ENCODE measurements around the gene CRTAP. TPM values are rescaled to one million over a fixed set of nuclear protein-coding genes. Genes with fewer than 3 reads are reported as not detected.
A peak's percentile ranks its signal among the peaks of the same experiment; 100 is the strongest.
"Not testable (repeated sequence)": the region's sequence is repeated elsewhere in the genome, so short reads cannot be mapped to it uniquely, and the experiment has no call there.

The CRTAP gene
- polyA plus RNA-seq, 3 donors: 154 to 187 (median 169) TPM

GRCh38 chr3:33159234-33159633, 45.4 kb downstream of the CRTAP start:
- no peak for DNase-seq (ENCODE audit: extremely low read depth in 1 of 11, low read depth in 9 of 11, low spot score in 4 of 11)

GRCh38 chr3:33159981-33160380, 46.2 kb downstream of the CRTAP start:
- DNase-seq (ENCODE audit: extremely low read depth in 1 of 11, low read depth in 9 of 11, low spot score in 4 of 11): no peak

GRCh38 chr3:33162621-33163020, 48.8 kb downstream of the CRTAP start:
- DNase-seq (ENCODE audit: extremely low read depth in 1 of 11, low read depth in 9 of 11, low spot score in 4 of 11): not testable (repeated sequence)

GRCh38 chr3:33165372-33165771, 51.6 kb downstream of the CRTAP start:
- no peak for DNase-seq (ENCODE audit: extremely low read depth in 1 of 11, low read depth in 9 of 11, low spot score in 4 of 11)

GRCh38 chr3:33166095-33166494, 52.3 kb downstream of the CRTAP start:
- DNase-seq (ENCODE audit: extremely low read depth in 1 of 11, low read depth in 9 of 11, low spot score in 4 of 11): no peak

GRCh38 chr3:33167284-33167683, 53.5 kb downstream of the CRTAP start:
- no peak for DNase-seq (ENCODE audit: extremely low read depth in 1 of 11, low read depth in 9 of 11, low spot score in 4 of 11)

GRCh38 chr3:33167716-33168336, 54.0 kb downstream of the CRTAP start:
- DNase-seq (ENCODE audit: extremely low read depth in 1 of 11, low read depth in 9 of 11, low spot score in 4 of 11): no peak

- DNase-seq (ENCODE audit: extremely low read depth in 1 of 11, low read depth in 9 of 11, low spot score in 4 of 11): no peak
Measured at GRCh38 chr3:33170531-33170930, 56.7 kb downstream of the CRTAP start.

- DNase-seq (ENCODE audit: extremely low read depth in 1 of 11, low read depth in 9 of 11, low spot score in 4 of 11): no peak
Measured at GRCh38 chr3:33171580-33171979, 57.8 kb downstream of the CRTAP start.

- DNase-seq (ENCODE audit: extremely low read depth in 1 of 11, low read depth in 9 of 11, low spot score in 4 of 11): no peak
Measured at GRCh38 chr3:33173103-33173502, 59.3 kb downstream of the CRTAP start.

GRCh38 chr3:33173672-33174071, 59.9 kb downstream of the CRTAP start:
- no peak for DNase-seq (ENCODE audit: extremely low read depth in 1 of 11, low read depth in 9 of 11, low spot score in 4 of 11)

GRCh38 chr3:33174095-33174494, 60.3 kb downstream of the CRTAP start:
- no peak for DNase-seq (ENCODE audit: extremely low read depth in 1 of 11, low read depth in 9 of 11, low spot score in 4 of 11)

GRCh38 chr3:33174711-33175414, 61.0 kb downstream of the CRTAP start:
- peak in 2 of 11 donors; percentile 7 to 16 for DNase-seq (ENCODE audit: extremely low read depth in 1 of 11, low read depth in 9 of 11, low spot score in 4 of 11)

GRCh38 chr3:33179132-33179531, 65.3 kb downstream of the CRTAP start:
- DNase-seq (ENCODE audit: extremely low read depth in 1 of 11, low read depth in 9 of 11, low spot score in 4 of 11): no peak

- DNase-seq (ENCODE audit: extremely low read depth in 1 of 11, low read depth in 9 of 11, low spot score in 4 of 11): no peak
Measured at GRCh38 chr3:33181229-33181628, 67.4 kb downstream of the CRTAP start.

GRCh38 chr3:33181641-33182040, 67.8 kb downstream of the CRTAP start:
- not testable (repeated sequence) for DNase-seq (ENCODE audit: extremely low read depth in 1 of 11, low read depth in 9 of 11, low spot score in 4 of 11)

GRCh38 chr3:33184863-33185262, 71.0 kb downstream of the CRTAP start:
- no peak for DNase-seq (ENCODE audit: extremely low read depth in 1 of 11, low read depth in 9 of 11, low spot score in 4 of 11)

- DNase-seq (ENCODE audit: extremely low read depth in 1 of 11, low read depth in 9 of 11, low spot score in 4 of 11): no peak
Measured at GRCh38 chr3:33186524-33187367, 72.9 kb downstream of the CRTAP start.

GRCh38 chr3:33187368-33187634, 73.5 kb downstream of the CRTAP start:
- DNase-seq (ENCODE audit: extremely low read depth in 1 of 11, low read depth in 9 of 11, low spot score in 4 of 11): no peak

GRCh38 chr3:33194303-33194702, 80.5 kb downstream of the CRTAP start:
- no peak for DNase-seq (ENCODE audit: extremely low read depth in 1 of 11, low read depth in 9 of 11, low spot score in 4 of 11)
